ENCODE measurements around the gene ARID1B.

DNA sequence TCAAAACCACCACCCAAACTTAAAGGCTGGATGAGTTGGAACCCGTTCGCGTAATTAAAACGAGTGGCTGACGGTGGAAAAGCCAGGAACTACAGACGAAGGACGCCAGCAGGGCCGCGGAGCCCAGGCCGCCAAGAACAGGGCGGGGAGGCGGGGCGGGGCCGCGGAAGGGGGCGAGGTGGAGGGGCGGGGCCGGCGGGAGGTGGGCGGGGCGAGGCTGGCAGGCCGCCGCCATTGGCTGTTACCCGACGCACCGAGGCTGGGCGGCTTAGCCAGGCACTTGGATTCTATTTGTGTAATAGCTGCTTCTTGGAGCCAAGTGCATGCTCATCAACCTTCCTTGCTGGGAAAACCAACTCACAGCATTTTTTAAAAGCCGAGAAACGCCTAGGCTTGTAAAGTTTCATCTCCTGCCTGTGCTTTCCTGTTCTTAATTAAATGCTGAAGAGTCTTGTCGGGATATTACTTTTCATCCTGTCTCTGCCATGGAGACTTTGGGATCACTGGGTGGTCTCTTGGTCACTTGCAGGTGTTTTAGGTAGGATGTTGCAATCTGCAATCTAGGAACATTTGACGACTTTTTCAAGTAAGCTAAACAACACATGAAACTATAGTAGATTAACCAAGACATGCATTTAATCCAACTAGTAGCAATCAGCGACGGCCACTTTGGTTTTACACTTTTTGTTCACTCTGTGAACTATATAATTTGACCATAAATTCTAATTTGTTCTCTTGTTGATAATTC lies 245.0 kb downstream of the ARID1B start:
- TF ChIP-seq, protein P1, sequence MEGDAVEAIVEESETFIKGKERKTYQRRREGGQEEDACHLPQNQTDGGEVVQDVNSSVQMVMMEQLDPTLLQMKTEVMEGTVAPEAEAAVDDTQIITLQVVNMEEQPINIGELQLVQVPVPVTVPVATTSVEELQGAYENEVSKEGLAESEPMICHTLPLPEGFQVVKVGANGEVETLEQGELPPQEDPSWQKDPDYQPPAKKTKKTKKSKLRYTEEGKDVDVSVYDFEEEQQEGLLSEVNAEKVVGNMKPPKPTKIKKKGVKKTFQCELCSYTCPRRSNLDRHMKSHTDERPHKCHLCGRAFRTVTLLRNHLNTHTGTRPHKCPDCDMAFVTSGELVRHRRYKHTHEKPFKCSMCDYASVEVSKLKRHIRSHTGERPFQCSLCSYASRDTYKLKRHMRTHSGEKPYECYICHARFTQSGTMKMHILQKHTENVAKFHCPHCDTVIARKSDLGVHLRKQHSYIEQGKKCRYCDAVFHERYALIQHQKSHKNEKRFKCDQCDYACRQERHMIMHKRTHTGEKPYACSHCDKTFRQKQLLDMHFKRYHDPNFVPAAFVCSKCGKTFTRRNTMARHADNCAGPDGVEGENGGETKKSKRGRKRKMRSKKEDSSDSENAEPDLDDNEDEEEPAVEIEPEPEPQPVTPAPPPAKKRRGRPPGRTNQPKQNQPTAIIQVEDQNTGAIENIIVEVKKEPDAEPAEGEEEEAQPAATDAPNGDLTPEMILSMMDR (conservative IDR thresholded peaks at IDR 0.05; ENCODE audit: low read depth, low read length), result no peak
- TF ChIP-seq POLR2A (IDR thresholded peaks at IDR 0.05; ENCODE audit: low read depth, low read length) (no peak), RAD21 (IDR thresholded peaks at IDR 0.05; ENCODE audit: low read length) (no peak; the same call in 1 of the 2 replicates), RCOR1 (IDR thresholded peaks at IDR 0.05; ENCODE audit: insufficient replicate concordance, low read length) (no peak), SMC3 (IDR thresholded peaks at IDR 0.05; ENCODE audit: low read depth, low read length) (no peak)

Data from IMR-90 (cell line).